Fibroblast of skin of right biceps (primary cell): ENCODE results near the gene CKS2.

Source experiments
- DNase-seq: peaks from one replicate; pipeline ENCODE4 v3.0.0-alpha.2; 2013

The CKS2 gene

DNA sequence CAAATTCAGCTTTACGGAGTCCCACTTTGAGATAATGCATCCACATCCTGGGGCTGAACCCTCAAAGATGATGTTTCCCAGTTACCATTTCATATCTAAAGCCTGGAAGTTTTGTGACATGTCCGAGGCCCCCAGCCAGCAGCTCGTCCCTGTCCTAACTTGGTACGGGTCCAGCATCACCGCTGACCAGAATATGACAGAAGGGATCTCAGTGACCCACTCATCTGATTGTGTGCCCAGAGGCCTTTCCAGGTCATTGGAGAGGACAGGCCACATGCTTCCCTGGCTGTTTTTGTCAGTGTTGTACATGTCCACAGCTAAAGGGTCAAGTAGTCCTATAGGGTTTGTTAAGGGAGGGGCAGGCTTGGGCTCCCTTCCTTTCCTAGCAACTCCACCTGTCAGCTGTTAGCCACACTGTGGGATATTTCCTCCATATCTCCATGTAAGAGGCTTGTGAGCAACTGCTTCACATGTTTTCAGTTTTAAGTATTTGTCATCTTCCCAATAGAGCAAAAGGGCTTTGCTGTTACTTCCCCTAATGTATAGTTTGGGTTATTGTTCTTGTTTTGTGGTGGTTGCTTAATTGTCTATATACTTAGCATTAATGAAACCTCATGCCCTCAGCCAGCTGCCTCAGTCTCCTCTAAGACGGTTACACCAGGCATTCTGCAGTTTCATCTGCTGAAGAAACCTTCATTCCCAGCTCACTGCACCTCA is 40.7 kb downstream of the CKS2 start:
- DNase-seq = no peak

DNA sequence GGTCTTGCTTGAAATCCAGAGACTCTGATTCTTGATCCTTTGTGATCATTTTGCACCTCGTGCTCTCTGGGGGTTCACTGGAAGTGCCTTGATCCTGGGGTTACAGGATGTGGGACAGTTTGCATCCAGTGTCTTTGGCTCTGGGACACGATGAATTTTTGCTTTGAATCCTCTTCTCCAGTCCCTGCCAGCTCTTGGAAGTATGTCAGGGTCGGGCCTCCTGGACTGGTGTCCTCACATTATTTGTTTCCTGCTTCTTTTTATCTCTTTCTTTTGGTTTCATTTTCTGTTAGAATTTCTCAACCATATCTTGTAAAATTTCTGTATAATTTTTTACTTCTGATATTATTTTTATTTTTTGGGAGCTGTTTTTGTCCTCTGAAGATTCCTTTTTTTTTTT is 41.5 kb downstream of the CKS2 start:
- DNase-seq = no peak

DNA sequence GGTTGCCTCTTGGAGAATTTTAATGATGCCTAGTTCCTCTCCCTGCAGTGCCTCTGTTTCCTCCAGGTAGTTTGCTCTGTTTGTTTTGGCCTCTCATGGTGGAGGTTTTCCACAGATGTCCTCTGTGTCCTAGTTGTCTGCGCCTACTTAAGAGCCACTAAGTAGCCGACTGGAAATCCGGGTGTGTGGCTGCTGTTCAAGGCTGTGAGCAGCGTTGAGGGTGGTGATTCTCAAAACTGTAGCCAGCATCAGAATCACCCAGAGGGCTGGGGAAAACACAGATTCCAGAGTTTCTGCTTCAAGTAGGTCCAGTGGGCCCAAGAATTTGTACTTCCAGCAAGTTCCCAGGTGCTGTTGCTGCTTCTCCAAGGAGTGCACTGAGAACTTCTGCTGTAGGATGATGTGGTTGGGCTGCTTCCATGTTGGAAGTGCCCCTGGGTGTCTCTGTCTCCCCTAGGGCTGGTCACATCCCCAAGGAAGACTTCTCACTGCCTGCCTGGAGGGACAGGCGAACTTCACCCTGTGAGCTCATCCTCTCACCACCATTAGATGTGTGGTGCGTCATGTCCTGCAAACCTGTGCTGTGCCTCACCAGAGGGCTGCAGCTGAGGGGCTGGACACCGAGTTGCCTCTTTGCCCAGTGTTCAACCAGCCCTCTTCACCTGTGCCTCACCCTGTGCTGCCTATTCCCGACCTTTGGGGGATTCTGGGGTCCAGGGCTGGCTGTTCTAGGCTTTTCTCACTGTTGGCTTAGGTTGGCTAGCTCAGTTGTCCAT is 42.1 kb downstream of the CKS2 start:
- no peak for DNase-seq

DNA sequence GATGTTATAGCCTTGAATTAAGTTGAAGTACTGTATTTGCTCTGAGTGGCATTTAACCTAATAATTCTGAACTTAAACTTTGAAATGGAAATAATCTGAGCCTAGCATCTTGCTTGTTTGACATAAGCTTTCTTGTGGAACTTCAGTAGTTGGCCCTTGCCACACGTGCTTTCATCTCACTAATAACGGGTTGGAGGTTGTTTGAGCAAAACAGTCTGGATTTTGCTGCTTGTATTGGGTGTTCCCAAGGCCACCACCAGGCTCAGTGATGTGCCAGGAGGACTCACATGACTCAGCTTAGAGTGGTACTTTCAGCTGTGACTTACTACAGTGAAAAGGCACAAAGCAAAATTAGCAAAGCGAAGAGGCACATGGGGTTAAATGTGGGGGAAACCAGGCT is 43.0 kb downstream of the CKS2 start:
- no peak for DNase-seq

DNA sequence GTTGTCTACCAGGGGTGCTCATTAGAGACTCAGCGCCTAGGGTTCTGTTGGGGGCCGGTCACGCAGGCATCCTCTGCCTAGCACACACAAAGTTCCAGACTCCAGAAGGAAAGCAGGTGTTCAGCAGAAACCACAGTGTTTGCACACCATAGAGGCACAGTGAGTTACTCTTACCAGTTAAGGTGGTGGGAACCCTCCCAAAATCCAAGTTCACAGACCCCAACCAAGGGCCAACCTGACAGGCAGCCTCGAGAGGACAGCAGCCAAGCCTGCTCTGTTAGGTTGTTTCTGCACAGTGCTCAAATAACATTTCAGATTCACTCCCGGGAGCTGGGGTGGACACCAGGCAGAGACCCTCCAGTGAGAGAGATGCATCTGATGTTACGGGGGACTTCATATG is 43.5 kb downstream of the CKS2 start:
- no peak for DNase-seq

DNA sequence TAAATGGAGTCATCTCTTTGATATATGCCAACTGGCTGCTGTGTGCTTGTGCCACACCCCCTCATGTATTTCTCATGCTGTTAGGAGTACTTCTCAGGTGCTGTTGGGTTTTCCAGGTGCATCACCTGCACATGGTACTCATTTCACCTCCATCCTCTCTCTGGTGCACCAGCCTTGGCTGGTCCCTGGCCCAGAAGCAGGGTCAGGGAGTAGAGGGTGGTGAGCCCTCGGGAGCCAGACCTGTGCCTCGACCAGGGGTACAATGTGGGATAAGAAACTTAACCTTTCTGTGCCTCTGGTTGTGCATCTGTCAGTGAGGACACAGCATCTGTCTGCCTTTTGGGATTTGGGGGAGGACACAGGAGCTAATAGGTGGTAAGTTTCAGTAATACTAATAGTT is 45.8 kb downstream of the CKS2 start:
- no peak for DNase-seq

DNA sequence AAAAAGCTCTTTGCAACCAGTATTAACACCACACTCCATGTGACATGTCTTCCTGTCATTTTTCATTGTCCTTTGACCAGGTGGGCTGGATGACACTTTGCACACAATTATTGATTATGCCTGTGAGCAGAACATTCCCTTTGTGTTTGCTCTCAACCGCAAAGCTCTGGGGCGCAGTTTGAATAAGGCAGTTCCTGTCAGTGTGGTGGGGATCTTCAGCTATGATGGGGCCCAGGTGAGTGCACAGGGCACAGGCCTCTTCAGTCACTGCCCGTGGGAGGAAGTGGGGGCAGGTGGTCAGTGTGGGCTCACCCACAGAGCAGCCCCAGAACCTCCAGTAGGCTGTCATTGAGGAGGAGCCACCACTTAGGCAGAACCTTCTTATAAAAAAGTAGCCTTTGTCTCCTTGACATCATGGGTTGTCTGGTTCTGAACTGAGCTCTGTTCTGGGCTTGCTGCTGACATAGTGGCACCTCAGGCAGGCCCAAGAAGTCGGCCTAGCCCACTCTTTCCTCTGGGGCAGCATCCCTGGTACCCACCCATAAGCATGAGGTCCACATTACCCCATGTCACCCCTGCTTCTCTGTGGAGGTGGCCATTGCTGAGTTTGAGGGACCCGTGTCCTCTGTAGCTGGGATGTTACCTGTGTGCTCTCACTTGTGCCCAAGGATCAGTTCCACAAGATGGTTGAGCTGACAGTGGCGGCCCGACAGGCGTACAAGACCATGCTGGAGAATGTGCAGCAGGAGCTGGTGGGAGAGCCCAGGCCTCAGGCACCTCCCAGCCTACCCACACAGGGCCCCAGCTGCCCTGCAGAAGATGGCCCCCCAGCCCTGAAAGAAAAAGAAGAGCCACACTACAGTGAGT is 46.6 kb downstream of the CKS2 start:
- DNase-seq = no peak

DNA sequence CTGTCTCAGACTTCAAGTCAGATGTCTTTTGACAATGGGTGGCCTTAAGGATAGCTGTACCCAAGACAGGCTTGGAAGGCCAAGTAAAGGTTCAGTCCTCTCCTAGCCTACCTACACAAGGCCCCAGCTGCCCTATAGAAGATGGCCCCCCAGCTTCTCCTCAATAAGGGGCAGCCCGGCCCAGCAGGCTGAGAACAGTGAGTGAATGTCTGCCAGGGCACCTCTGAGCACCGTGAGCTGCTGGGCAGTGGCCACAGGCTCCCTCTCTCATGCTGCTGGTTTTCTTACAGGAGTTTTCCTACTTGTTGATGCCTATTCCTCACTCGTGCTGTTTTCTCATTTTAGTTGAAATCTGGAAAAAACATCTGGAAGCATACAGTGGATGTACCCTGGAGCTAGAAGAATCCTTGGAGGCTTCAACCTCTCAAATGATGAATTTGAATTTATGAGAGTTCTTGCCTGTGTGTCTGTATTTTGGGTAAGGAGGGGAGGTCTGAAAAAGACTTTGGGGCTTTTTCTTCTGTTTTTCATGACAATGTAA is 47.5 kb downstream of the CKS2 start:
- DNase-seq = no peak

DNA sequence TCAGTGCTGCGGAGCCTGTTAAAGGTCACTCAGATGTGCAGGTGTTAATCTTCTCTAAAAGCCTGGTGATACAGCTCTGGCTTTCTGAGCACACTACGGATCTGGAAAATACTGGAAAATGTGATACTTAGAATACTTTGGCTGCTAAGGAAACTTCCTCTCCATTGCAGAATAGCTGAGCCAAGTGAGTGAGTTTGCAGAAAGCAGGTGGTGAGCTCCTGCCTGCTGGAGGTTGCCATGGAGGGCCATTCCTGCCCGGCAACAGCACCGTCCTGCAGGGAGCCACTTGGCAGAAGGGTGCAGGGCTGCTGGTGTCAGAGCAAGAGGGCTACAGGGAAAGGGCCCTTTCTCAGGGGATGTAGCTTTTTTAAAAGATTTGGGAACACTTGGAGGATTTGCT is 48.0 kb downstream of the CKS2 start:
- DNase-seq = no peak

DNA sequence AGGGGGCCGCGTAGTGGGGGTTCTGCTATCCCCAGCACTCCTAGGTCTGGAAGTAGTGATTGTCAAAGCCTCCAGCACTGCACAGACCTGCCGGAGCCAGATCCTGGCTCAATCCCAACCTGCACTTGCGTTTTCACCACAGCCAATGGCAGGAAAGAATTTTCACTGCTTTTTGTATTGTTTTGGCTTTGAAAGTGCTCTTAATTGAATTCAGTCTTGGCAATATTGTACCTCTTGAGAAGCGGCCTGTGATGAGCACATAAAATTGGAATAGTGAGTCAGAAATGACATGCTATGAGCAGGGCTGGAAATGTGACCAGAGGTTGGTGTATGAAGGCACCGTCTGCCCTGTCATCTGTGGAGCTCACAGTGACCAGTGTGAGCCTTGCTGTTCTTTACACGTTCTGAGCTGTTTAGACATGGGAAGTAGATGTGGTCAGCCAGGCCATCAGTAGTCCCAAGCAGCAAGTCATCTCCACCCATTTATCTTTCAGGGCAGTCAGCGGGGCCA is 48.8 kb downstream of the CKS2 start:
- DNase-seq = no peak

DNA sequence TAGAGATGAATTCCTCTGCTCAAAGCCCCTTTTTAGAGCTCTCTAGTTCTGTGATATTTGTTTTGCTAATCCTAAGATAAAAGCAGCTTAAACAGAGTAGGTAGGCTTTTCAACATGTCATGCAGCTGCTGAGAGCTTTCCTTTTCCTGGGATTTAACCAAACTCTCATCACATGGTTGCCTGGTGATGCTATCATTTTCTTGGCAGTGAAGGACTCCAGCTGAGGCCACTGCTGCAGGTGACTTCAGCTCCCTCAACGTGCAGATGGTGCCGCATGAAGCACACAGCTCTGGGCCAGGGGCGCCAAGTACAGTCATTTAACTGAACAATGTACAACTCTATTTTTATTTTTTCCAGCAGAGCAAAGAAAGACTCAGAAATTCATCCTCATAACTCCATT is 49.5 kb downstream of the CKS2 start:
- DNase-seq = no peak

DNA sequence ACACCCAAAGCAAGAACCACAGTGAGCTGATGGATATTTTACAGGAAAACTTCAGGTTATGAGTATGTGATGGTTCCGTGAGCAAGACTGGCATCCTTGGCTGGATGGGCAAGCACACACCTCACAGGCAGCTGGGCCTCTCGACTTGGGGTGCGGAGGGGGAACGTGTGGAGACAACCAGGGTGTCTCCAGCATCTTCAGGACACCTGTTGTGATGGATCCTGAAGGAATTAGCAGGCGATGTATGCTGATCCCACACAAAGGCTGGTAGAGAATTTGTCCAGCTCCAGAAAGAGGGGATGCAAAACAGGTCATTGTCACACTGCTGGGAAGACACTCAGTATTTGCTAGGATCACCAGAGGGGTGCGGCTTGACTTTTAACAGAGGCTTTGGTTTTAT is 50.0 kb downstream of the CKS2 start:
- no peak for DNase-seq

DNA sequence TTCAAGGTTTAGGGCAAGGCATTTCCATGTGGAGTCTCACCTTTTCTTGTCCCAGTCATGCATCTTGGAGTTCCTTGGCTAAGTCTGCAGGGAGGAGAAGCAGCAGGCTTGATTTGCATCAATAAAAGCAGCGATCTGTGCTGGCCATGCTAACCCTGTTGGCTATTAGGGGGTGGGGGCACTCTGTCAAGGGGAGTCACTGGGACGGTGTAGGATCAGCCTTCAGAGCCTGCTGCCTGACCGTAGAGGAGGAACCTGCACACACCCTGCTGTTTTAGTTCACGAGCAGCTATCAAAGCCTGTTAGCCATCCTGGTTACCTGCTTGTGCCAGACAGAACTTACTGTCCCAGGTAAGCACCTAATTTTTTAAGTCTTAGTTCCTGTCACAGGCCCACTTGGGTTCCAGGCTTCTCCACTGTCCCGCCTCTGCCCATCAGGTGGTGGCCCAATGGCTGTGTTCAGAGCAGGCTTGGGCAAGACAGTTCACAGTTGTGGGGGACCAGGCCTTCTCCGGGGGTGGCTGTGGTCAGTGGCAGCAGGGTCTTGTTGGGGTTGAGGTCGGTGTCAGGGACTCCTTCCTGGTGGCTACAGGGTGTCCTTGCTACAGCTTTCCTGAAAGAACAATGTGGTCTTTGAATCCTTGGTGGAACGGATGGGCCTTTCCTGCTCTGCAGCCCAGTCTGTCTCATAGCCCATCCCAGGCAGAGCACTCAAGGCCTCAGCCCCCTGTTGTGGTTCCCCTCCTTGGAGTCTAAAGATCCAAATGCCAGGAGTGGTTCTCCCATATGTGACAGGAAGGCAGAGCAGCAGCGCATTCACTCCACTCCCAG is 51.0 kb downstream of the CKS2 start:
- no peak for DNase-seq

DNA sequence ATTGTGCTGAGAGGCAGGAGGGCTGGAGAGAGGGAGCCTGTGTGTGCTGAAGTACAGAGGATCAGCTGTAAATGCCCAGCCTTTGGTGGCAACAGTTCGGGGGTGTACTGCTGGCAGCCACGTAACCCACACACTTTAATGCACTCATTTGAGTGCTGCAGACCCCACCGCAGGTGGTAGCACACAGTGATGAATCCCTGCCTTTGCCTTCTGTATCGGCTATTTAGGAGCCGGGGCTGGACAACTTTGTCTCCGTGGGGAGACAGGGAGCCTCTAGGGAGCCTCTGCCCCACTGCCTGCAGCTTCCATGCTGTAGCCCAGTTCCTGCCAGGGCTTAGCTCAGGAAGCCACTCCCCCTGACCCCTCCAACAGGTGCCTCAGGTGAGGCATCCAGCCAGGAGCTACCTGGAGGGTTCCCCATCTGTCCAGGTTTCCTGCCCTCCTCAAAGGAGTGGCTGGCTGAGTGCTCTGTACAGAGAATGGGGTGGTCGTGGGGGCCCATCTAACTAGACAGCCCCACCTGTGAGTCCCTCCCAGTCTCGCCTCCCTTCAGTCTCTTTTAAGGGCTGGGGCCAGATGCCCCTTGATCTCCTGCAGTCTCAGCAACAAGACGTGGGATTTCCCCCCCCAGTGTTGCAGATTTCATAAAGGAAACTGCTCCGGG is 51.8 kb downstream of the CKS2 start:
- no peak for DNase-seq

DNA sequence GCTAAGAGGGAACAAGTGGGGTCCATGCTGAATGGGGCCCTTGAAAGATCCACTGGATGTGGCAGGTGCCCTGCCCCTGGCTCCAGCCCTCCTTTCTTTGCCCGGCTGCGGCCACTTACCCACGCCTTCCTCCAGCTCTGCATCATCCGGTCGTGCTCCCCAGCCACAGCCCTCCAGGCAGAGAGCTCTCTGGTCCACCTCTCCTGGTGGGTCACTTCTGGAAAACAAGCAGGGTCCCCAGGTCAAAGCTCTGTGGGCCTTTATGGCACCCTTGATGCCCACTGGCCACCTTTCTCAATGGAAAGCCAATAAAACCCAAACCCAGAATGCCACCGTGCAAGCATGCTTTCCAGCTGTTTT is 52.3 kb downstream of the CKS2 start:
- no peak for DNase-seq

DNA sequence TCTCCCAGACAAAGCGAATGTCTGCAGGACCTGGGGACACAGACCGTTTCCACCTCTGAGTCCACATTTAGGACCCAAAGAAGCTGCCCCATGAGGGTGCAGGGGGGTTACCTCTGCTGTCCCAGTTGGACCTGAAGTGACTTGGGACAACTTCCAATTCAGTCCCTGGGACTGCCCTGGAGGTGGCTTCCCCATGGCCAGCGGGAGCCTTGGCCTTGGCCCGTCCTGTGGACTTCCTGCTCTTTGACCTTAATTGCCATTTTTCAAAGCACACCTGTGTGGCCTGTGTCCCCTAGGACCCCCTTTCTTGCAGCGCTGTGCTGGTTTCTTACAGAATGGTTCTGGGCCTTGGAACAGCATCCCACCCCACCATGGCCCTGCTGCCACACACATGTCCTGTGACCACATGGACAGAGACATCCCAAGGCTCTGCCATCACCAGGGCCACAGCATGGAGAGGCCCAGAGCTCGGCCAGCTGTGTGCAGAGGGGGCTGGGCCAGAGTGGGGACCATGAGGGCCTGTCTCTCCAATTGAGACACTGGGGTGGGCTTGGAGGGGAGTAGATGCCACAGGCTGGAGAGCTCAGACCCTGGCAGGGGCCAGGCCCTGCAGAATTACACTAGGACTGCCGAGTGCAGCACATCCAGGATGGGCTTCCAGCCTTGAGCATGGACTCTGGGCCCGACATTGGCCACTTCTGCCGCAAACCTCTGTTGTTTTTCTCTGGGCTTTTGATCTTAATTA is 53.1 kb downstream of the CKS2 start:
- DNase-seq = no peak

DNA sequence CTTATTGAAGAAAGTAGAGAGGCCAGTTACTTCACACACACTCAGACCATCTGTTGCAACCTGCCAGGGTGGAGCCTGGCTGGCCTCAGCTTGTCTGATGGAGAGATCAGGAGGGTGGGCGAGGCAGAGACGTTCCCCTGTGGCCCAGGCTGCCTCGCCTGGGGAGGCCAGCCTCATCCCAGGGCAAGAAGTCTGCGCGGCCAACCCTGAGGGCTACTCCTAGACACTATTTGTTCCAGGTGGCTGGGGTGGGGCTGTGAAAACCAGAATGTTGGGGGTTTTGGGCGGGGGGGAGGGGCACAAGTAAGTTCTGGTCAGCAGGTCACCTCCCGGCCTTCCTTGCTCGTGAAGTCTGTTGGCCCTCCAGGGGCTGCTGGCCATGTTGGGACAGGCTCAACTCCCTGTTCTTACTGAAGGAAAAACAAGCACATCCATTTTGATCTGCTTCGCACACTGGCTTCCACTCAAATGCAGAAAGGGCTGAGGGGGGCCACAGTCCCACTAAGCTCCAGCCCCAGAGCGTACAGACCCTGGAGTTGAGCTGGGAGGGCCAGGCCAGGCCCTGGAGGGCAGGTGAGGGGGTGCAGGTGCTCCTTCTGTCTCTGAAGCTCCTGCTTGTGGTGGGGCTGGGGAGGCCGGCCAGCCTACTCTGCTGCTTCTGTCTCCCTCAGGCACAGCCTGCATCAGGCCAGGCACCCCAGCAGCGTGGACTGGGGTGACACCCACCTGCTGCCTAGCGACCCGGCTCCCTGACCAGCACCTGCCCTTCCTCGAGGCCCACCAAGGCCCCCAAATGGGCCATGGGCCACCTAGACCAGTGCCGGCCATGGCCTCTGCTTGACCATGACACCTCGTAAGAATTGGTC is 53.9 kb downstream of the CKS2 start:
- DNase-seq = no peak

DNA sequence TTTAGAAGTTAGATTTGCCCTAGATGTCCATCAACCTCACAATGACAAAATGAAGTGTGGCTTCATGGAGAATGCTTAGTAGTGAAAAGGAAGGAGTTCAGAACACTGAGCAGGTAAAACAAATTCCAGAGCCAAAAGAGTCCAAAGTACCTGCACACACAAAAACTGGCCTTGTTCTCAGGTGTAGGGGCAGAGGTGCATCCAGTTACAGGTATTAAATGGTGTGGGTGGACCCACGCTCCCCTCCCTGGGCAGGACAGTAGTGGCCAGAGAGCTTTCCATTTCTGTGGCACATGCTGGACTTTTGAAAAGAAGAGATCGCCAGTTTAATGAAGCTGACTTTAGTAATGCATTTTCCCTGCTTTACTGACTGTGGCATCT is 54.5 kb downstream of the CKS2 start:
- DNase-seq = no peak
